Loucy (cell line): ENCODE data around the gene GRID2.

Experiments
- H2AFZ ChIP-seq: fragments of 200-600 bp; sonication (generic); 2 replicates; pipeline ENCODE4 v1.6.0; 2016; ENCODE audit warnings: antibody characterized with exemption, mild to moderate bottlenecking, low read length, moderate library complexity
- H3F3A ChIP-seq: fragments of 200-600 bp; 2 replicates; pipeline ENCODE4 v1.6.0; 2016; ENCODE audit warnings: antibody characterized with exemption, low read depth, mild to moderate bottlenecking
- H3K27me3 ChIP-seq: fragments of 200-600 bp; sonication (generic); 2 replicates; pipeline ENCODE4 v1.6.1; 2014; ENCODE audit warnings: low read length, mild to moderate bottlenecking; ENCODE audit not compliant: insufficient read depth, poor library complexity, severe bottlenecking
- H3K36me3 ChIP-seq: fragments of 200-600 bp; sonication (generic); 2 replicates; pipeline ENCODE4 v1.6.1; 2016; ENCODE audit warnings: low read length; ENCODE audit not compliant: insufficient read depth
- H3K4me1 ChIP-seq: fragments of 200-600 bp; sonication (generic); 2 replicates; pipeline ENCODE4 v1.5.1; 2014; ENCODE audit warnings: low read length, mild to moderate bottlenecking; ENCODE audit not compliant: insufficient read depth, poor library complexity, severe bottlenecking
- H3K4me2 ChIP-seq: fragments of 200-600 bp; sonication (generic); 2 replicates; pipeline ENCODE4 v1.6.0; 2014; ENCODE audit warnings: antibody characterized with exemption, low read length, low read depth, mild to moderate bottlenecking; ENCODE audit not compliant: poor library complexity, severe bottlenecking
- H3K4me3 ChIP-seq: fragments of 200-600 bp; sonication (generic); 2 replicates; pipeline ENCODE4 v1.5.1; 2014; ENCODE audit warnings: low read length, mild to moderate bottlenecking, mixed read lengths; ENCODE audit not compliant: poor library complexity, severe bottlenecking
- H3K79me2 ChIP-seq: fragments of 200-600 bp; sonication (generic); 2 replicates; pipeline ENCODE4 v1.6.1; 2014; ENCODE audit warnings: low read length; ENCODE audit not compliant: insufficient read depth
- H3K9ac ChIP-seq: fragments of 200-600 bp; sonication (generic); 2 replicates; pipeline ENCODE4 v1.6.0; 2014; ENCODE audit warnings: mild to moderate bottlenecking, low read depth, low read length, moderate library complexity; ENCODE audit not compliant: poor library complexity, severe bottlenecking
- H3K9me2 ChIP-seq: fragments of 200-600 bp; sonication (generic); replicated peaks from 2 replicates; pipeline ENCODE4 v1.6.1; 2016; ENCODE audit warnings: low read depth, low read length, mixed read lengths
- H3K9me3 ChIP-seq: fragments of 200-600 bp; sonication (generic); 2 replicates; pipeline ENCODE4 v1.6.1; 2014; ENCODE audit warnings: mild to moderate bottlenecking, antibody characterized with exemption, low read length, low read depth; ENCODE audit not compliant: insufficient read depth
- H4K20me1 ChIP-seq: fragments of 200-600 bp; sonication (generic); 2 replicates; pipeline ENCODE4 v1.6.0; 2014; ENCODE audit warnings: antibody characterized with exemption, low read length, mild to moderate bottlenecking; ENCODE audit not compliant: insufficient read depth, poor library complexity, severe bottlenecking
- CTCF ChIP-seq: fragments of 200-600 bp; sonication (generic); conservative IDR thresholded peaks from 2 replicates; pipeline ENCODE4 v1.5.1; 2014; ENCODE audit warnings: mild to moderate bottlenecking, antibody characterized with exemption, low read length
- EZH2phosphoT487 ChIP-seq: fragments of 200-600 bp; IDR thresholded peaks from 2 replicates; pipeline ENCODE4 v1.6.1; 2018; ENCODE audit warnings: antibody characterized with exemption, mild to moderate bottlenecking, moderate library complexity, borderline replicate concordance

The GRID2 gene

GRCh38 chr4:92953462-92953861, 649.7 kb downstream of the GRID2 start:
- H3K9me2 ChIP-seq: no peaks in the 10 kb centered on the region
- H3K4me3 ChIP-seq: no peak overlapping the region
- no peak overlapping the region for H2AFZ ChIP-seq
- H3K4me2 ChIP-seq: no peak overlapping the region
- no peaks in the 10 kb centered on the region for H4K20me1 ChIP-seq
- H3K4me1 ChIP-seq: no peaks in the 10 kb centered on the region
- no peaks in the 10 kb centered on the region for H3F3A ChIP-seq
- no peaks in the 10 kb centered on the region for H3K36me3 ChIP-seq
- no peaks in the 10 kb centered on the region for H3K79me2 ChIP-seq
- TF ChIP-seq CTCF (no peak), EZH2phosphoT487 (no peak)
- H3K9ac ChIP-seq: no peak overlapping the region
- no peaks in the 10 kb centered on the region for H3K27me3 ChIP-seq
- no peaks in the 10 kb centered on the region for H3K9me3 ChIP-seq

DNA sequence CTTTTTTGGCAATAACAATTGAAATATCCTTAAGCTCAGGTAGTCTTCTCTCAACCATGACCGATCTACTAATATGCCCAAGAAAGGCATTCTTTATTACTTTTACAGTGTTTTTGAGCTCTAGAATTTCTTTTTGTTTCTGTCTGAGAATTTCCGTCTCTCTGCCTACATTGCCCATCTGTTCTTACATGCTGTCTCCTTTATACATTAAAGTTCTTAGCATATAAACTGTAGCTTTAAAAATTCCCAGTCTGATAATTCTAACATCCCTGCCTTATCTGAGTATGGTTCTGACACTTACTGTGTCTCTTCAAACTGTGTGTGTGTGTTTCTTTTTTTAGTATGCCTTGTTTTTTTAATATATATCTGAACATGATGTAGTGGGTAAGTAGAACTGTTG, 658.1 kb downstream of the GRID2 start:
- Histone ChIP-seq H3K4me1 (no peaks in the 10 kb centered on the region), H3F3A (no peaks in the 10 kb centered on the region), H3K36me3 (no peaks in the 10 kb centered on the region), H3K9ac (no peak overlapping the region), H3K4me3 (no peak overlapping the region), H3K4me2 (no peak overlapping the region), H3K27me3 (no peaks in the 10 kb centered on the region), H3K79me2 (no peaks in the 10 kb centered on the region), H2AFZ (no peak overlapping the region), H3K9me2 (no peaks in the 10 kb centered on the region), H3K9me3 (no peaks in the 10 kb centered on the region), H4K20me1 (no peaks in the 10 kb centered on the region)
- TF ChIP-seq EZH2phosphoT487 (no peak), CTCF (no peak)

- Histone ChIP-seq H3K9me3 (no peaks in the 10 kb centered on the region), H3K4me3 (no peak overlapping the region)
- TF ChIP-seq EZH2phosphoT487 (no peak), CTCF (no peak)
Measured at GRCh38 chr4:92962831-92963230, 659.1 kb downstream of the GRID2 start.

More at GRCh38 chr4:92962831-92963230, 659.1 kb downstream of the GRID2 start:
- H2AFZ ChIP-seq: no peak overlapping the region
- H3K36me3 ChIP-seq: no peaks in the 10 kb centered on the region
- no peaks in the 10 kb centered on the region for H4K20me1 ChIP-seq
- H3F3A ChIP-seq: no peaks in the 10 kb centered on the region
- H3K4me1 ChIP-seq: no peaks in the 10 kb centered on the region
- H3K9me2 ChIP-seq: no peaks in the 10 kb centered on the region
- no peaks in the 10 kb centered on the region for H3K27me3 ChIP-seq
- H3K9ac ChIP-seq: no peak overlapping the region
- H3K79me2 ChIP-seq: no peaks in the 10 kb centered on the region
- no peak overlapping the region for H3K4me2 ChIP-seq
